SK-N-SH (cell line): Measurements from ENCODE around the gene CREB5. TPM values are rescaled to one million over a fixed set of nuclear protein-coding genes. Genes with fewer than 3 reads are reported as not detected.

Experiments used
- CTCF ChIA-PET: fragments of 300-600, 350-600 bp; formaldehyde crosslinking; extraction: SDS; loops from one replicate; lab custom pipeline; 2021; lab: Yijun Ruan, JAX
- POLR2A ChIA-PET: fragments of 350-600 bp; sonication (Branson Sonifier 250); formaldehyde crosslinking; extraction: SDS; loops from one replicate; lab custom pipeline; 2020; ENCODE audit warnings: antibody characterized with exemption, inconsistent platforms; lab: Yijun Ruan, JAX
- DNase-seq: peaks from one replicate; pipeline ENCODE4 v3.0.0; 2012
- H2AFZ ChIP-seq: fragments of 200-600 bp; sonication (generic); 2 replicates; pipeline ENCODE4 v1.8.1; 2016; ENCODE audit warnings: antibody characterized with exemption, mild to moderate bottlenecking, low read depth
- H3F3A ChIP-seq: fragments of 200-600 bp; sonication (generic); replicated peaks from 2 replicates; pipeline ENCODE3; 2016; ENCODE audit warnings: antibody characterized with exemption, mild to moderate bottlenecking; ENCODE audit not compliant: insufficient read depth
- H3K27ac ChIP-seq, 2 experiments: fragments of 200-500 bp in 1 of 2; fragments of 200-600 bp in 1 of 2; sonication (Bioruptor generic) in 1 of 2; sonication (generic), shearing (Covaris generic) in 1 of 2; 2 replicates each; pipeline versions ENCODE4 v1.5.1 to v1.6.1; 2014 to 2016; ENCODE audit warnings: low read depth in 2 of 2, inconsistent platforms in 1 of 2, low read length in 1 of 2, mild to moderate bottlenecking in 1 of 2, mixed read lengths in 1 of 2
- H3K27me3 ChIP-seq: fragments of 200-600 bp; sonication (generic), shearing (Covaris generic); 2 replicates; pipeline ENCODE4 v1.6.1; 2016; ENCODE audit warnings: mixed run types; ENCODE audit not compliant: insufficient read depth
- H3K36me3 ChIP-seq, 2 experiments: fragments of 200-500 bp in 1 of 2; fragments of 200-600 bp in 1 of 2; sonication (Bioruptor generic) in 1 of 2; sonication (generic) in 1 of 2; replicated peaks in 1 of 2; 2 replicates each; pipeline versions ENCODE3 to v1.5.1; 2014 to 2016; ENCODE audit warnings: low read length in 1 of 2, mild to moderate bottlenecking in 1 of 2; ENCODE audit not compliant: insufficient read depth in 2 of 2, control insufficient read depth in 1 of 2
- H3K4me1 ChIP-seq, 2 experiments: fragments of 200-500 bp in 1 of 2; fragments of 200-600 bp in 1 of 2; sonication (Bioruptor generic) in 1 of 2; sonication (generic), shearing (Covaris generic) in 1 of 2; 2 replicates each; pipeline versions ENCODE4 v1.5.1 to v1.6.1; 2014 to 2016; ENCODE audit warnings: low read depth in 1 of 2, low read length in 1 of 2, mixed run types in 1 of 2; ENCODE audit not compliant: insufficient read depth in 2 of 2, control insufficient read depth in 1 of 2
- H3K4me2 ChIP-seq: fragments of 200-600 bp; sonication (generic), shearing (Covaris generic); 2 replicates; pipeline ENCODE4 v1.6.1; 2017; ENCODE audit warnings: mixed run types
- H3K4me3 ChIP-seq, 2 experiments: fragments of 200-500 bp in 1 of 2; fragments of 200-600 bp in 1 of 2; sonication (Bioruptor generic) in 1 of 2; sonication (generic), shearing (Covaris generic) in 1 of 2; 2 replicates each; pipeline versions ENCODE4 v1.5.1 to v1.8.1; 2014 to 2016; ENCODE audit warnings: low read depth in 2 of 2, inconsistent platforms in 1 of 2, low read length in 1 of 2, mild to moderate bottlenecking in 1 of 2, mixed read lengths in 1 of 2, moderate library complexity in 1 of 2
- H3K79me2 ChIP-seq: fragments of 200-600 bp; sonication (generic); 2 replicates; pipeline ENCODE4 v1.8.1; 2017; ENCODE audit warnings: mild to moderate bottlenecking; ENCODE audit not compliant: insufficient read depth
- H3K9ac ChIP-seq: fragments of 200-600 bp; sonication (generic); 2 replicates; pipeline ENCODE4 v1.6.1; 2017; ENCODE audit warnings: mixed run types
- H3K9me2 ChIP-seq: fragments of 200-600 bp; sonication (generic); 2 replicates; pipeline ENCODE4 v1.6.1; 2017; ENCODE audit warnings: mixed run types
- H3K9me3 ChIP-seq: fragments of 200-600 bp; sonication (generic); 2 replicates; pipeline ENCODE4 v1.6.1; 2017; ENCODE audit warnings: mixed run types, mild to moderate bottlenecking, moderate library complexity
- H4K20me1 ChIP-seq: fragments of 200-600 bp; sonication (generic); 2 replicates; pipeline ENCODE4 v1.6.1; 2017; ENCODE audit warnings: mild to moderate bottlenecking, mixed run types; ENCODE audit not compliant: insufficient read depth
- ELF1 ChIP-seq: IDR thresholded peaks from 2 replicates; pipeline ENCODE4 v1.4.0; 2012
- EP300 ChIP-seq, 2 experiments: IDR thresholded peaks; 2 replicates each; pipeline versions ENCODE4 v1.4.0 to v1.6.1; 2012; ENCODE audit warnings: borderline replicate concordance in 1 of 2, low read depth in 1 of 2, low read length in 1 of 2
- FOSL2 ChIP-seq: IDR thresholded peaks from 2 replicates; pipeline ENCODE4 v1.4.0; 2012; ENCODE audit warnings: low read depth, mild to moderate bottlenecking, moderate library complexity, borderline replicate concordance
- FOXJ3 ChIP-seq: sonication (generic); formaldehyde crosslinking; IDR thresholded peaks from 2 replicates; pipeline ENCODE4 v1.5.1; 2020; ENCODE audit warnings: mild to moderate bottlenecking, missing genetic modification reagents
- FOXM1 ChIP-seq: IDR thresholded peaks from 2 replicates; pipeline ENCODE4 v1.4.0; 2012; ENCODE audit warnings: low read depth, mild to moderate bottlenecking
- IRF3 ChIP-seq: fragments of 150-350 bp; IDR thresholded peaks from 2 replicates; pipeline ENCODE4 v1.6.1; 2016; ENCODE audit warnings: mild to moderate bottlenecking, low read depth, low read length
- MXI1 ChIP-seq: IDR thresholded peaks from 2 replicates; pipeline ENCODE4 v1.6.1; 2012; ENCODE audit warnings: mild to moderate bottlenecking, low read depth, low read length, improper control_type of control experiment
- POLR2AphosphoS5 ChIP-seq: IDR thresholded peaks from 2 replicates; pipeline ENCODE4 v1.6.1; 2012; ENCODE audit warnings: low read depth, low read length
- RFX5 ChIP-seq: IDR thresholded peaks from 2 replicates; pipeline ENCODE4 v1.6.1; 2012; ENCODE audit warnings: mild to moderate bottlenecking, improper control_type of control experiment, low read length
- TAF1 ChIP-seq: IDR thresholded peaks from 2 replicates; pipeline ENCODE4 v1.6.1; 2012; ENCODE audit warnings: low read depth, mild to moderate bottlenecking, low read length, moderate library complexity, borderline replicate concordance
- TCF12 ChIP-seq: IDR thresholded peaks from 2 replicates; pipeline ENCODE4 v1.4.0; 2012
- USF1 ChIP-seq: IDR thresholded peaks from 2 replicates; pipeline ENCODE4 v1.4.0; 2012; ENCODE audit warnings: low read depth, borderline replicate concordance
- USF2 ChIP-seq: fragments of 150-350 bp; IDR thresholded peaks from 2 replicates; pipeline ENCODE4 v1.6.1; 2017; ENCODE audit warnings: antibody characterized with exemption, low read length, low read depth, borderline replicate concordance
- WGBS: methylation state at CpG from one replicate; pipeline ENCODE4 v1.1.6; 2017; ENCODE audit warnings: low lambda C conversion rate; 5-methylcytosine and 5-hydroxymethylcytosine counted together
- polyA plus RNA-seq, 3 experiments: library from polyadenylated mRNA; depleted of rRNA; stranded (reverse); fragments of >200 nt; gene quantifications; 2 replicates each; pipeline ENCODE4 v1.2.3, GENCODE V29; 2012

CREB5 gene
- polyA plus RNA-seq, 1 of the 3 experiments (the other 2 are of a cell fraction) = 19.3 TPM

GRCh38 chr7:28847681-28848080 lies 435.4 kb downstream of the CREB5 start:
- no peak for TF ChIP-seq IRF3
- TF ChIP-seq POLR2AphosphoS5 = no peak
- TF ChIP-seq USF1 = no peak
- TF ChIP-seq EP300 (IDR thresholded peaks at IDR 0.05; ENCODE audit: borderline replicate concordance in 1 of 2, low read depth in 1 of 2, low read length in 1 of 2) = no peak
- TF ChIP-seq FOXJ3 (CRISPR knock-in tag) = no peak
- no peak for TF ChIP-seq ELF1
- TF ChIP-seq, all 33 proteins: peak for 0
- 83% methylated on average over 13 of the region's 13 CpGs for WGBS
- H3K9me3 ChIP-seq = no peaks in the 10 kb centered on the region
- ChIA-PET POLR2A (no interaction called here), CTCF (interaction anchor here (1.5 kb wide), 1 partner anchor 458 kb away, joined by 5 read pairs; no protein-coding TSS in a partner anchor)
- no peak overlapping the region for H3K4me2 ChIP-seq
- H3K79me2 ChIP-seq = no peaks in the 10 kb centered on the region
- no peak overlapping the region for H2AFZ ChIP-seq
- DNase-seq = no peak
- no peaks in the 10 kb centered on the region for H3K9me2 ChIP-seq
- no peak overlapping the region for H3K27ac ChIP-seq
- H4K20me1 ChIP-seq = no peaks in the 10 kb centered on the region
- no peak overlapping the region for H3K4me3 ChIP-seq
- H3F3A ChIP-seq = no peaks in the 10 kb centered on the region
- H3K27me3 ChIP-seq = peaks cover 28% of the 10 kb centered on the region
- no peaks in the 10 kb centered on the region for H3K36me3 ChIP-seq
- H3K4me1 ChIP-seq = peaks cover 0 to 14% of the 10 kb centered on the region in 2 experiments; a peak in 2 of 4 replicates
- no peak overlapping the region for H3K9ac ChIP-seq

- Histone ChIP-seq H3K4me3 (no peak overlapping the region), H3K9me2 (no peaks in the 10 kb centered on the region), H3K4me1 (peaks cover 0 to 14% of the 10 kb centered on the region in 2 experiments; a peak in 2 of 4 replicates), H3K4me2 (no peak overlapping the region), H2AFZ (no peak overlapping the region), H3K36me3 (no peaks in the 10 kb centered on the region), H3F3A (no peaks in the 10 kb centered on the region), H3K79me2 (no peaks in the 10 kb centered on the region), H3K9me3 (no peaks in the 10 kb centered on the region), H4K20me1 (no peaks in the 10 kb centered on the region), H3K27me3 (peaks cover 30% of the 10 kb centered on the region), H3K9ac (no peak overlapping the region), H3K27ac (no peak overlapping the region)
- WGBS = 73% methylated on average over 15 of the region's 15 CpGs
- POLR2A ChIA-PET = no interaction called here
- DNase-seq = no peak
- CTCF ChIA-PET = no interaction called here
- no peak for TF ChIP-seq FOSL2
- no peak for TF ChIP-seq USF2
- no peak for TF ChIP-seq MXI1
- no peak for TF ChIP-seq FOXJ3 (CRISPR knock-in tag)
- TF ChIP-seq RFX5 = no peak
- no peak for TF ChIP-seq FOXM1
- no peak for TF ChIP-seq TAF1
- no peak for TF ChIP-seq TCF12
Measured at GRCh38 chr7:28848906-28849305, 436.6 kb downstream of the CREB5 start.
